Stimulated activated CD4-positive, alpha-beta T cell treated with anti-CD3 and anti-CD28 coated beads, Interleukin-1b, Interleukin-23, amount 100 ng/mL, for 1 hour (primary cell): Measurements from ENCODE around the gene TOP2A.

Source experiments
- DNase-seq, 2 donors: peaks; one replicate each; pipeline ENCODE4 v3.0.0-alpha.2; 2020; ENCODE audit warnings: low read depth in 2 of 2

Gene TOP2A

GRCh38 chr17:40452216-40452787, 34.6 kb upstream of the TOP2A start:
- no peak for DNase-seq

DNA sequence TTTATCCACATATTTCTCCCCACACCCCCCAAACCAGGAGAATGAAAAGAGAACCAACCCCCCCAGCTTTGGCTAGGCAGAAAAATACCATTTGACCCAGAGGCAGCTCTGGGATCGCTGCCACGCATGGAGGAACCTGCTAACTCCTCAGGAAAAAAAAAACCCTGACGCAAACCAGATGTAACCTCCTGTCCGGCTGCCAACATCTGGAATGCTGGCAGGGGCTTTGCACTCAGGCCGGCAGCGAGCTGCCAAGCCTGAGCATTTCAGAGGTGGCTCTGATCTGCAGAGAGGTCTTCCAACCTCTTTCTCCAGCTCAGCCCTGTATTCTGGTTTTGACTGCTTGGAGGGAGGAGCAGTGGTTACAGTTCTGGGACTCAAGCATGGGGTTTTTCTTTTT, 33.7 kb upstream of the TOP2A start:
- no peak for DNase-seq

DNA sequence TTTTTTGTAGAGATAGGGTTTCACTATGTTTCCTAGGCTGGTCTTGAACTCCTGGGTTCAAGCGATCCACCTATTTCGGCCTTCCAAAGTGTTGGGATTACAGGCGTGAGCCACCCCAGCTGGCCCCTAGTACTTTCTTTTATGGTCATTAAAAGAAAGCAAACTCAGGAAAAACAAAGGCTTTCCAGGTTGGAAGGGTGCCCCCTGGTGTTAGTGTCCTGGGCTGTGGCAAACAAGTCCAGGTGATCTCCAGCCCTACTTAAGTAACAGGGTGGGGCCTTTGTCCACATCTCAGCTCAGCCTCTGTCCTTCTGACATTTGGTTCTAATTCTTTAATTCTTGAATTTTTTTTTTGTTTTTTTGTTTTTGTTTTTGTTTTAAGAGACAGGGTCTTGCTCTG, 32.5 kb upstream of the TOP2A start:
- no peak for DNase-seq

DNA sequence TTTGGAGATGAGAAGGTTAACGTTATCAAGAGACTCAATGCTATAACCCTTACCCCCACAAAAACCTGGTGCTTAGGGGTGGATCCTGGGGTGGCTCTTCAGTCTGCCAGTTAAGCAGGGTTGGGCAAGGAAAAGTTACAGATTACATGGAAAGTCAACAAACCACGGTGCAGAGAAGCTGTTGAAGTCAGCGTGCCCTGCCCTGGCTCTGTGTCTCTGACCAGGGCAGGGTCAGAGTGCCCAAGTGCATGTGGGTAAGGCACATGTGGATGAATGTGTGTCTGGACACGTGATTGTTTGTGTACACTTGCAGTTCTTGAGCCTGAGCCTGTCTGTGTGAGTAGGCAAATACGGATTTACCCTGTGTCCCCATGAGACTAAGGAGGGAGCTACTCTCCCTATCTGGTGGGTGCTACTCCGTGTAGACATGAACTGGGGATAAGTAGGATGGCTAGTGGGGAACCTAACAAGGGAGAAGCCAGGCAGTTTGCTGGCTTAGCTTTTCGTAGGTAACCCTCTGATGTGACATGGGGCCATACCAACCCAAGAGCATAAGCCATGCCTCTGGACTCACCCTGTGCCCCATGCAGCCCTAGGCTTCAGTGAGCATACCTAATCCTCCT, 31.1 kb upstream of the TOP2A start:
- no peak for DNase-seq

GRCh38 chr17:40448213-40448638, 30.5 kb upstream of the TOP2A start:
- DNase-seq: no peak

GRCh38 chr17:40447806-40448205, 30.1 kb upstream of the TOP2A start:
- DNase-seq: no peak

- DNase-seq: no peak
Measured at GRCh38 chr17:40447148-40447644, 29.5 kb upstream of the TOP2A start.

GRCh38 chr17:40445751-40446468, 28.2 kb upstream of the TOP2A start:
- DNase-seq: no peak

- no peak for DNase-seq
Measured at GRCh38 chr17:40443988-40444899, 26.5 kb upstream of the TOP2A start.

DNA sequence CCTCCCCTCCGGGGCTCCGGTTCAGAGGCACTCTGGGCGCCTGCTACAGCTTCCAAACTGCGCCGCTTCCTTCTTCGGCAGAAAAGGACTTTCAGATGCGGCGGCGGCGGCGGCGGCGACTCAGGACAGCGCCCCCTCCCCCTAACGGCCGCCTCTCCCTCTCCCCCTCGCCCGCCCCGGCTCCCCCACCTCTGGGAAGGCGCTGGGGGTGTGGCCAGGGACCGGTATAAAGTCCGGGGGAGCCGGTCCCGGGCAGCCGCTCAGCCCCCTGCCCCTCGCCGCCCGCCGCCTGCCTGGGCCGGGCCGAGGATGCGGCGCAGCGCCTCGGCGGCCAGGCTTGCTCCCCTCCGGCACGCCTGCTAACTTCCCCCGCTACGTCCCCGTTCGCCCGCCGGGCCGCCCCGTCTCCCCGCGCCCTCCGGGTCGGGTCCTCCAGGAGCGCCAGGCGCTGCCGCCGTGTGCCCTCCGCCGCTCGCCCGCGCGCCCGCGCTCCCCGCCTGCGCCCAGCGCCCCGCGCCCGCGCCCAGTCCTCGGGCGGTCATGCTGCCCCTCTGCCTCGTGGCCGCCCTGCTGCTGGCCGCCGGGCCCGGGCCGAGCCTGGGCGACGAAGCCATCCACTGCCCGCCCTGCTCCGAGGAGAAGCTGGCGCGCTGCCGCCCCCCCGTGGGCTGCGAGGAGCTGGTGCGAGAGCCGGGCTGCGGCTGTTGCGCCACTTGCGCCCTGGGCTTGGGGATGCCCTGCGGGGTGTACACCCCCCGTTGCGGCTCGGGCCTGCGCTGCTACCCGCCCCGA, 25.7 kb upstream of the TOP2A start, which contains the start of gene IGFBP4:
TSS of gene IGFBP4 (plus strand) at position 255 of the 792 bp plus-strand sequence. CDS start at position 541, 286 bp downstream.
- DNase-seq: peak; percentile 24 to 39

DNA sequence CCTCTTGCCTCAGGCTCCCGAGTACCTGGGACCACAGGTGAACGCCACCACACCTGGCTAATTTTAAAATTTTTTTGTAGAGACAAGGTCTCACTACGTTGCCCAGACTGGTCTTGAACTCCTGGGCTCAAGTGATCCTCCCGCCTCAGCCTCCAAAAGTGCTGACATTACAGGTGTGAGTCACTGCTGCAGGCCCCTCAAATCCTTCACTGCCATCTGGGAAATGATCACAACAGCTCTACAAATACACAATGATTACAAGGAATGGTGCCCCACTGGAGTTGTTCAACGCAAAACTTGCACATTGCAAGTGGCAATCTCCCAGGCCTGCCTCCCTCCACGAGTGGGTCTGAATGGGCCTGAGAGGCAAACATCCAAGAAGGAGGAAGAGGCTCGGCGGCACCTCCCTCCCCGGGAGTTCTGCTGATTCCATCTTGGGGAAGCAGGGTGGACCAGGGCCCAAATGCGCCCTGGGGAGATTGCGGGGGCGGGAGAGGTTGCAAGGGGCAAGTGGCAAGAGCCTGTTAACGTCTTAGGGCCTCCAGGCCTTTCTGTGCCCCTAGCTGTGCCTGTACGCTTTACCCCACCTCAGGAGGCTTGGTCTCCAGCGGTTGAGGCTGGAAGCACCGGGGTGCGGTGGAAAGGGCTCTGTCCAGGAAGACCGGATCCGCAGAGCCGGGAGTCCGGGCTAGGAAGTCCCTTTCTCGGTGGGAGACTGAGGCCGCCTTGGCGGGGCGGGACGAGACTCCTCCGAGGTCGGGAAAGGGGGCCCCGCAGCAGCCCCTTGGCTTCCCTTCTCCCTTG, 24.9 kb upstream of the TOP2A start:
- DNase-seq: no peak

GRCh38 chr17:40440166-40440565, 22.5 kb upstream of the TOP2A start:
- no peak for DNase-seq

GRCh38 chr17:40437095-40437732, 19.5 kb upstream of the TOP2A start:
- DNase-seq: no peak

DNA sequence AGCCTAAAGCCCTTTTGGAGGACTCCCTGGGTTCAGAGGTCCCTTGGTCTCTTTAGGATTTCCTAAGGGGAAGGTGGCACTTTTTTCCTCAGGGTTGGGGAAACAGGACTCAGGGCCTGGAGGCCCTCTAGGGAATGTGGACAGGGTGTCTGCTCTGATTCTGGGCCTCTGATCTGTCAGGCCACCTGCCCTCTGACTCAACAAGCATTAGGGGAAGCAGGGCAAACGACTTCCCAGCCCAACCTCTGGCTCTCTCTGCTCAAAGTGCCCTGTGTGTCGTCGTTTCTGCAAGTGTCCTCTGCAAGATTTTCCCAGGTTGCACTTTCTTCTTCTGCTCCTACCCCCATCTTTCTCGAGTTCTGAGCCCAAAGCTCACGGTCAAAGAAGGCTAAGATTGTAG, 18.9 kb upstream of the TOP2A start:
- DNase-seq: no peak

GRCh38 chr17:40433551-40434415, 16.1 kb upstream of the TOP2A start:
- no peak for DNase-seq

DNA sequence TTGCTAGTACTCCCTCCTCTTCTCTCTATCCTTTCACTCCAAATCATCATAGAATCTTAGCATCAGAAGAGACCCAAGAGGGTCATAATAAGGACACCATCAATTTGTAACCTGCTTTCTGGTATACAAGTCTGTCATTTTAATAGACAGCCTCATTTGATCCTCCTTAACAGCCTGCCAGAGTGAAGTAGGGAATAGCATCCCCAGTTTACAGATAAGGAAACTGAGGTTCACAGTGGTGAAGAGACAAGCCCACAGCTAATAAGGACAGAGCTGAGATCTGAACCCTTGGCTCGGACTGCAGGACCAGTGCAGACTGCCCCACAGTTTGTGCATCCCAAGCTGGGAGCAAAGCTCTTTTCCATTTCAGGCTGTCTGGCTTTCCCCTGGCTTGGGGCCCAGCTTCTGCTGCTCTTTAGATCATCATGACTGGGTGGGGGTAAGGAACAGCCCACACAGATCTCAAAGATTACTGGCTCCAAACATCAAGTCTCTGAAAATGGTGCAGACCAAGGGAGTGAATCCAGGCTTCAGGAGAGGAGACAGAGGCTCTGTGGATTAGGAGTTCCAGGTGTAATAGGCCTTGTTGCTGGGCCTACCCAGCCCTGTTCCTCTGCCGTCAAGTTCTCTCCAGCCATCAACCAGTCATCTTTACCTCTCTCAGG, 15.3 kb upstream of the TOP2A start:
- DNase-seq: no peak

DNA sequence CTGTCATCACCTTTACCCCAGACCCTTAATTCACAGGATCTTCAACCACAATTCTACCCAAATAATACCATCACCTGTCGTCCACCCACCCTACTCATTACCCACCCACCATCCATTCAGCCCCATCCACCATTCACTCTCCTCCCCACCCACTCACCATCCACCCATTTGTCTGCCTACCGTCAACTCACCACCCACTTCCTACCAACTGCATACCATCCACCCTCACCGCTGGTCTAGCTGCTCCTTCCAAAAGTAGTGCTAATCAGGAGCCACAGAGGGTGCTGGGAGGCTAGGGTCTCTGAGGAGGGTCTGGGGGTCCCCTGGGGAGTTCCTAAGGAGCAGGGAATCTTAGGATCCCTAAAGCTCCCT, 13.5 kb upstream of the TOP2A start:
- DNase-seq: no peak
